Retinal pigment epithelial cell (primary cell): ENCODE measurements around the gene CLCN1.
"Not testable (repeated sequence)": the region's sequence is repeated elsewhere in the genome, so short reads cannot be mapped to it uniquely, and the experiment has no call there.

Experiments used
- DNase-seq: peaks from one replicate; pipeline ENCODE4 v3.0.0-alpha.2; 2010; ENCODE audit warnings: low read depth
- H3K4me3 ChIP-seq: 2 replicates; pipeline ENCODE4 v1.5.1; 2011; ENCODE audit warnings: mild to moderate bottlenecking, low read length, control low read depth, moderate library complexity
- CTCF ChIP-seq: conservative IDR thresholded peaks from 2 replicates; pipeline ENCODE4 v1.5.1; 2011; ENCODE audit warnings: low read depth, low read length, control low read depth, inconsistent platforms

The CLCN1 gene

DNA sequence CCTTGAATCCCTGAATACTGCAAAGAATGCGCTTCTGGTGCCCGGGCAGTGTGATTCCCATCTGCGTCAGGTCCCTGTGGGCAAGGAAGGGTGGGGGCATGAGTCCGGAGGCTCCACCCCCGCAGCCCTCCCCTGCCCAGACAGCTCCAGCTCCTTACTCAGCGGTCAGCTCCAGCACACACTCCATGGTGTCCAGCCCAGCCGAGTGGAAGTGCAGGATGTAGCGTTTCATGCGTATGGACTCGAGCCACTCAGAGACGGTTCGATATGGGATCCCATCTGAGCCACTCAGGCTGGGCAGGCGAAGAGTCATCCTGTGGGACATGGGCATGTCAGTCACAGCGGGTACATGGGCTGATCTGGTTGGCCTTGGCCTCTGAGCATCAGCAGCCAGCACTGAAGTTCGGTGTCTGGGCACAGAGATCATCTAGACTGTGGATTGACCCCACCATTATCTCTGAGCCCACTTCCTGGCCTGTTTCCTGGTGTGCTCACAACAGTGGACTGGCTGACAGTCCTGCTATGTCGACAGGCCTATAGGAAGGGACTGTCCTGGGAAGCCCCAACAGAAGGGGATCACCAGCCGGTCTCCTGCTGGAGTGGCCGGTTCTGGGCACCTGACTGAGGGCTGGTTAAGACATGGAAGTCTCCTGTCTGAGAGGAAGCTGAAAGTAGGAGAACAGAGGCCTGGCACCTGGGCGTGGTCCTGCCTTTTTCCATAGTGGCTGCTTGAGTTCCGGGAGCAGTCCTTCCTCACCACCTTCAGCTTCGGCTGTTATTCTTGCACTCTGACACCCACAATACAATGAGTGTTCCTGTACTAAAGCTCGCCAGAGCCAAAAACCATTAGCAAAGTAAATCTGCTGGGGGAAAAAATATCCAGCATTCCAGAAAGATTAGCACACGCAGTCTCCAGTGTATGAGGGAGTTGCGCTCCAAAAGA lies 75.8 kb downstream of the CLCN1 start:
- peak; percentile 70 for DNase-seq
- TF ChIP-seq CTCF = no peak
- peak overlapping the region; percentile 7 for H3K4me3 ChIP-seq

GRCh38 chr7:143392427-143392826 lies 76.5 kb downstream of the CLCN1 start:
- H3K4me3 ChIP-seq, DNase-seq: not testable (repeated sequence)

DNA sequence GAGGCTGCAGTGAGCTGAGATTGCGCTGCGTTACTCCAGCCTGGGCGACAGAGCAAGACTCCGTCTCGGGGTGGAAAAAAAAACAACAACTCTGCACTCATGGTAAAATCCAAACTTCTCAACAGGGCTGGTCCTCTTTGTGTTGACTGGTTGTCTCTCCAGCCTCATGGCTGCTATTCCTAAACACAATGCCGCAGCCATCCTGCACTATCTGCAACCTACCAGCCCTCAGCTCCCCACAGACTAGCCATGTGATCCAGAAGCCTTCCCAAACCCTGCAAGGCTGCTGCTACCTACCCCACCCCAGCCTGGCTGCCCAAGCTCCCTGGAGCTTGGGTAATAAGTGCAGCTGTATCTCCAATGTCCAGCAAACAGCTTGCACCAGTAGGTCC lies 77.0 kb downstream of the CLCN1 start:
- DNase-seq = no peak
- no peak for TF ChIP-seq CTCF
- H3K4me3 ChIP-seq = no peak overlapping the region

DNA sequence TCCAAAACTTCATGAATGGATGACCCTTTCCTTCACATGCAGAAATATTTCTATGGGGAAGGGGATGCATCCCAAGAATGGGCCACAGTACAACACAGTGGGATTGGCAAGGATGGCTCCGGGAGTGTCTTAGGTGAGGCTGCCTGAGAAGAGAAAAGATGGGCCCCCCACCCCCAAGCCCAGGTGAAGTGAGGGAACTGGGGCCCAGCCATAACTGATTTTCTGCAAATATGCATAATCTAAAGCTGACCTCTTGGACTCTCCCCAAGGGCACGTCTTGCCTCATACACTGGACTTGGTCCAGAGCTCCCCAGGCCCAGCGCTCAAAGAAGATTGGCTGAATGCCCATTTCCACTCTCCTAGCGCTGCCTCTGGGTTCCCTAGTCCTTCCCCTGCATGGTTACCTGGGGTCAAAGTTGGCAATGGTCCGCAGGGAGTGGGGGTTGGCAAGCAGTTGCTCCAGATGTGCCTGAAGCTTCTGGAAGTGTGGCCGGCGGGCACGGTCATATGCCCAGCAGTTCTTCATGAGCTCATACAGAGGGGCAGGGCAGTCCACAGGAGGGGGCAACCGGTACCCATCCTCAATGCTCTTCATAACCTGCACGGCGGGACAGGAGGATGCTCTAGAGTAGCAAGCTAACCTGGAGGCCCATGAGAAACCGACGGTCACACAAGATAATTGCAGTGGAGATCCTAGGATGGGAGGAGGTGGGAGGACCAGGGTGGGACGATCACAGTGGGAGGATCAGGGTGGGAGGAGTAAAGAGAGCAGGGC lies 77.5 kb downstream of the CLCN1 start:
- no peak overlapping the region for H3K4me3 ChIP-seq
- no peak for TF ChIP-seq CTCF
- DNase-seq = no peak

GRCh38 chr7:143394068-143394467 lies 78.2 kb downstream of the CLCN1 start:
- no peak overlapping the region for H3K4me3 ChIP-seq
- DNase-seq = no peak
- no peak for TF ChIP-seq CTCF

GRCh38 chr7:143394777-143395176 lies 78.9 kb downstream of the CLCN1 start:
- DNase-seq = no peak
- H3K4me3 ChIP-seq = no peak overlapping the region
- no peak for TF ChIP-seq CTCF

DNA sequence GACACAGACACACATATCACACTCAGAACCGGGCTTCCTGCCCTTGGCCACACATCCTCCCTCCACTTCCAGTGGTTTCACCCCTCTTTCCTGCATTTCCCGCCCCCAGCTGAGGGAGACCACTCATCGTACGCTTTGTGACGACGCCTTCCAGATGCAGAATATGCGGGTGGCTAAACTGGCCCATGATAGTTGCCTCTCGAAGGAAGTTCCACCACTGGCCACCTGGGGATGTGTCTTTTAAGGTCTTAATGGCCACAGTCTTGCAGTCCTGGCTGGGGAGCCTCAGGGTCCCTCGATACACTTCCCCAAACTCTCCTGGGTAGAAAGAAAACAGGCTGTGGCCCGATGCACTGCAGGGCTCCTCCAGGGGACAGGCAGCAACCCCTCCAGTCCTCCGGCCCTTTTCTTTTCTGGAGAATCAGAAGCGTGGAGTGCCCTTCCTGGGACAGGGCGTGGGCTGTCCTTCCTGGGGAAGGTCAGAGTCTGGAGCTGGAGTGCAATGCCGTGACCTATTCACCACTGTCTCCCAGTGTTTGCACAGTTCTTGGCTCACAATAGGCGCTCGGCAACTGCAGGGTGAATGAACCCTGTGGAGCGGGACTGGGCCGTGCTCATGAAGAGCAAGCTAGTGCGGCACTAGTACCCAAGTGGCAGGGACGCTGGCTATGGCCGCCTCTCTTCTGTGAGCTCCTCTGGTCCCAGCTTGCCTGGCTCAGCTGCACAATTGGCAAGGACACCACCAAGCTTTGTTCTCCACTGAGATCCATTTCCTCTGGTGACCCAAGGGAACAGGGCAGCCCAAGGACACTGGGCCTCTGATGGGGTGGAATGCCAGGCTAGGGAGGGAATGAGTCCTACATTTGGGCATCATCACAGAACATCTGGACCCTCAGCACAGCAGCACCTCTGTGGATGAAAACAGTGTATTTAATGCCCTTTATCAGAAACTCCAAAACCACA lies 79.6 kb downstream of the CLCN1 start:
- no peak for DNase-seq
- no peak overlapping the region for H3K4me3 ChIP-seq
- TF ChIP-seq CTCF = peak; percentile 18
